Right lobe of liver (tissue), 6 donors: ENCODE measurements around the gene UVRAG. TPM values are rescaled to one million over a fixed set of nuclear protein-coding genes. Genes with fewer than 3 reads are reported as not detected.

Experiments
- ATAC-seq, 4 donors: fragments of 200-7000 bp; cut with Tn5 transposase; one replicate each; pipeline ENCODE4 v1.9.1; 2020; ENCODE audit warnings: mild to moderate bottlenecking in 4 of 4, moderate library complexity in 4 of 4
- DNase-seq, 3 donors: peaks; one replicate each; pipeline ENCODE4 v3.0.0-alpha.2; 2020
- H3K27ac ChIP-seq, 3 donors: fragments of 200-600 bp; one replicate each; pipeline ENCODE4 v1.8.0; 2022
- H3K27me3 ChIP-seq, 2 donors: fragments of 200-600 bp; one replicate each; pipeline ENCODE4 v1.8.0; 2022
- H3K36me3 ChIP-seq, 4 donors: fragments of 200-600 bp; sonication (generic) in 1 of 4; one replicate each; pipeline versions ENCODE4 v1.5.1 to v1.8.0; 2017 to 2022; ENCODE audit warnings: control low read depth in 1 of 4
- H3K4me1 ChIP-seq, 4 donors: fragments of 200-600 bp; sonication (generic) in 1 of 4; one replicate each; pipeline versions ENCODE4 v1.5.1 to v1.8.0; 2017 to 2022; ENCODE audit warnings: control low read depth in 1 of 4
- H3K4me3 ChIP-seq, 3 donors: fragments of 200-600 bp; one replicate each; pipeline ENCODE4 v1.8.0; 2022
- H3K9me3 ChIP-seq, 4 donors: fragments of 200-600 bp; sonication (generic) in 1 of 4; one replicate each; pipeline versions ENCODE4 v1.5.1 to v1.8.0; 2017 to 2022; ENCODE audit warnings: control low read depth in 1 of 4
- POLR2A ChIP-seq: fragments of 450-650 bp; IDR thresholded peaks from one replicate; pipeline ENCODE4 v1.6.1; 2017; ENCODE audit warnings: antibody characterized with exemption, mild to moderate bottlenecking
- WGBS: methylation state at CpG from one replicate; pipeline ENCODE4 v1.1.6; 2018; ENCODE audit warnings: low coverage, low lambda C conversion rate; ENCODE audit not compliant: insufficient coverage; ENCODE audit errors: missing lambda C conversion rate; 5-methylcytosine and 5-hydroxymethylcytosine counted together
- intact Hi-C, 2 donors: fragments of 100-400 bp; cut with DNase I; formaldehyde crosslinking; loops; one replicate each; pipeline versions ENCODE4 v1.11.2 to v1.14.1; 2022
- total RNA-seq, 6 experiments: library from RNA; depleted of rRNA in 2 of 6; stranded (reverse); fragments of >200 nt in 2 of 6; fragmentation: NEBNext Ultra II Directional in 3 of 6; extraction: Animal tissue kit (Norgen Biotek cat#: 25700) in 3 of 6; gene quantifications; one replicate each; pipeline versions ENCODE4 v1.1.0 to v1.2.4, GENCODE V29; 2016 to 2023
- TF ChIP-seq, protein P1 (sequence below), 4 donors: fragments of 200-600 bp in 3 of 4; fragments of 450-650 bp in 1 of 4; IDR thresholded peaks; one replicate each; pipeline versions ENCODE4 v1.5.1 to v1.8.0; 2016 to 2022; ENCODE audit warnings: antibody characterized with exemption in 4 of 4, mild to moderate bottlenecking in 2 of 4
- donor health status: DM: no; HTN: yes; CAD: no.
- donor health status: DM: no; HTN: no; CAD: no.
- donor health status: DM: no; HTN: no; CAD: no.
- donor health status: DM: no; HTN: yes; CAD: no.
- donor health status: DM: no; HTN: yes; CAD: no.

UVRAG gene
- total RNA-seq, 6 experiments from 2014 or later: 8.8 to 12.6 (median 10.3) TPM

DNA sequence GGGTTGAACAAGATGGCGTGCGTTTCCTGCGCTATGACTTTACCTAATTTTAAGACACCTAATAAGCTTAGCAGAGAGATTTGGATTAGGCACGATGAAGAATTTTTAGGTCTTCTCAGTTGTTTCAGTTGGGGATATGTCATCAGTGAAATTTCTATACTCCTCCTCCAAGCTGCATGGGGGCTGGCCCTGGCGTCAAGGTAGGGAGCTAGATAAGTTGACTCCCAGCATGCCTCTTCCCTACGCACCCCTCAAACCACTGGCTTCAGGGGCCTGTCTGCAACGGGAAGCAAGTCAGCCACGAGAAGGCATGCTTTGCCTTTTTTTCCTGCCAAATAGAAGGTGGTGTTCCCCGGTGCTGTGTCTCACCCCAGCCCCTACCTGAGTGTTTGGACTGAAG, 33.2 kb upstream of the UVRAG start:
- ATAC-seq (no peak), DNase-seq (peak in 1 of 3 donors; percentile 30)
- no peak overlapping the region for H3K27ac ChIP-seq
- no peak overlapping the region for H3K4me3 ChIP-seq
- H3K27me3 ChIP-seq: no peaks in the 10 kb centered on the region
- 97% methylated on average over 4 of the region's 9 CpGs for WGBS
- peaks cover 0 to 4% (median 2%) of the 10 kb centered on the region in 4 donors for H3K36me3 ChIP-seq
- H3K4me1 ChIP-seq: peaks cover 0 to 82% (median 40%) of the 10 kb centered on the region in 4 donors
- no peaks in the 10 kb centered on the region for H3K9me3 ChIP-seq
- TF ChIP-seq POLR2A: no peak
- intact Hi-C loops: no loop called here

DNA sequence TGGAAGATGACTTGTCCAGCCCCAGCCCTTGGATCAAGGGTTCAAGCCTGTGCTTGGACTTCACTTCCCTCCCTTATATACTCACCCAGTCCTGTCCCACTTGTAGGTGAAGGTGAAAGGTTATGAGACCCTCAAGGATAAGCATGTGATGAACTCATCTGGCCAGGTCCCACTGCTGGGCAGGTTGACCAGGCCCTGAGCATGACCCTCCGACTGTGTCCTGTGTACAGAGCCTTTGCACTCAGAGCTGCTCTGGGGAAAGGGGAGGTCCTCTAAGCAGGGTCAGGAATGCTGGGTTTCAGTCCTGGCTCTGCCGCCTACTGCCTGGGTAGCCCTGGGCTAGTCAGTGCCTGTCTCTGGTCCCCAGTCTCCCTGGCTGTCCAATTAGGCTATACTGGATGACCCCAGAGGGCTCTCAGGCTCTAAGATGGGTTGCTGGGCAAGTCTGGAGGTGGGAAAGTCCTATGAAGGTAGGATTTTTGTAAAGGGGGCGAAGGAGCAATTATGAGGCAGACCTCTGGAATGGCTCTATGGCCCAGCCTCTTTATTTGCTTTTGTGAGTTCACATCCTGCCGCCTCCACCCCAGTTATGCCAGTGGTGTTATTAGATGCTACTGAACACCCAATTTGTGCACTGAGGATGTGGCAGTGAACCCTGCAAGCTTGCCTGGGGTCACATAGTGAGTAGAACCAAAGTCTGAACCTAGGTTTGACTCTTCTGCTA, 32.3 kb upstream of the UVRAG start:
- TF ChIP-seq, protein P1, sequence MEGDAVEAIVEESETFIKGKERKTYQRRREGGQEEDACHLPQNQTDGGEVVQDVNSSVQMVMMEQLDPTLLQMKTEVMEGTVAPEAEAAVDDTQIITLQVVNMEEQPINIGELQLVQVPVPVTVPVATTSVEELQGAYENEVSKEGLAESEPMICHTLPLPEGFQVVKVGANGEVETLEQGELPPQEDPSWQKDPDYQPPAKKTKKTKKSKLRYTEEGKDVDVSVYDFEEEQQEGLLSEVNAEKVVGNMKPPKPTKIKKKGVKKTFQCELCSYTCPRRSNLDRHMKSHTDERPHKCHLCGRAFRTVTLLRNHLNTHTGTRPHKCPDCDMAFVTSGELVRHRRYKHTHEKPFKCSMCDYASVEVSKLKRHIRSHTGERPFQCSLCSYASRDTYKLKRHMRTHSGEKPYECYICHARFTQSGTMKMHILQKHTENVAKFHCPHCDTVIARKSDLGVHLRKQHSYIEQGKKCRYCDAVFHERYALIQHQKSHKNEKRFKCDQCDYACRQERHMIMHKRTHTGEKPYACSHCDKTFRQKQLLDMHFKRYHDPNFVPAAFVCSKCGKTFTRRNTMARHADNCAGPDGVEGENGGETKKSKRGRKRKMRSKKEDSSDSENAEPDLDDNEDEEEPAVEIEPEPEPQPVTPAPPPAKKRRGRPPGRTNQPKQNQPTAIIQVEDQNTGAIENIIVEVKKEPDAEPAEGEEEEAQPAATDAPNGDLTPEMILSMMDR (IDR thresholded peaks at IDR 0.05): no peak
- TF ChIP-seq POLR2A: no peak
- intact Hi-C loops: no loop called here
- H3K36me3 ChIP-seq: peaks cover 0 to 9% (median 2%) of the 10 kb centered on the region in 4 donors
- H3K9me3 ChIP-seq: no peaks in the 10 kb centered on the region
- H3K4me3 ChIP-seq: no peak overlapping the region
- ATAC-seq: peak; percentile 60 to 69 (median 68)
- H3K4me1 ChIP-seq: peaks cover 0 to 87% (median 40%) of the 10 kb centered on the region in 4 donors
- no peaks in the 10 kb centered on the region for H3K27me3 ChIP-seq
- WGBS: 35% methylated on average over 2 of the region's 4 CpGs
- peak overlapping the region in 2 of 3 donors; percentile 25 to 70 for H3K27ac ChIP-seq
- peak; percentile 45 to 76 (median 74) for DNase-seq

DNA sequence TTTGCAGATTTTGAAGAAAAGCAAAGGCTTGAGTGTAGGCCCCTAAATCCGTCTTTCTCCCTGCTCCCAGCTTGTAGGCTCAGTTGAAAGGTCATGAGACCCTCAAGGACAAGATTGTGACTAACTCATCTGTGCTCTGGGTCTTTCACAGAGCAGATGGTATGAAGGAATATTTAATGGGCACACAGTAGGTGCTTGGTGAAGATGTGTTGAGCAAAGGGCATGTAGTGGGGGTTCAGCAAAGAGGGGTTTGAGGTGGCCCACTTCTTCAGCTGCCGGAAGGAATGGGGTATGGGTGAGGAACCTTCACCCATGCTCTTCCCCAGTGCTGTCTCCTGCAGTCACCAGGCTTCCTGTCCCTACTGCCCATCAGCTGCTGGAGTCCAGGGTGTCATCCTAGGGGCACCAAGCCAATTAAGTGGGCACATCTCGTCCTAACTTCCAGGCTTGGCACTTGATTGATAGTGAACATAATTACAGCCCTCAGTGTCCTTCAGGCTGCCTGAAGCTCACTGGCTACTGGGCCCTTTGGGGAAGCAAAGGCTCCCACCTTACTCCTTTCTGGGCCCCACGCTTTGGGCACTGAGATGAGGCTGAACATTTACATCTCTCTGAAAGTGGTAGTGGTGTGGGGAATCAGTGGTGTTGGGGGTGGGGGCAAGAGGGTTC, 31.5 kb upstream of the UVRAG start:
- TF ChIP-seq, protein P1 (IDR thresholded peaks at IDR 0.05): no peak
- no peak for TF ChIP-seq POLR2A
- Histone ChIP-seq H3K4me3 (no peak overlapping the region), H3K36me3 (peaks cover 0 to 13% (median 4%) of the 10 kb centered on the region in 4 donors), H3K4me1 (peaks cover 0 to 88% (median 38%) of the 10 kb centered on the region in 4 donors), H3K9me3 (no peaks in the 10 kb centered on the region), H3K27ac (peak overlapping the region in 2 of 3 donors; percentile 24 to 70), H3K27me3 (no peaks in the 10 kb centered on the region)
- peak in 2 of 3 donors; percentile 62 to 78 for DNase-seq
- peak; percentile 18 to 59 (median 40) for ATAC-seq
- intact Hi-C loops: no loop called here
- 54% methylated on average over 4 of the region's 4 CpGs for WGBS

DNA sequence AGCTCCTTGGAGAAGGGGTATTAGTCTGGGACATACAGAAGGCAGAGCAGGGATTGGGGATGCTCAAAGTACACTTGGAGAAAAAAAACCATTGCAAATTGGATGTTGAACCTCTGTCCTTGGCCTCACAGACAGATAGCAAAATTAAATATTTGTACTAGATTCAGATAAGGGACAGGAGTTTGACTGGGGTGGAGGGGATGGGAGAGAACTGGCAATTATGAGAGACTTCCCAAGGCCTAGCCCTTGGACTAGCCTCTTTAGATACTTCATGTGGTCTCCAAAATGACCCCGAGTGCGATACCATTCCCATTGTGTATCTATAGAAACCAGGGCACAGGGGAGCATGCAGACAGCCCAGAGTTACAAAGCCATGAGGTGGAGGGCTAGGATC, 30.9 kb upstream of the UVRAG start:
- no peak overlapping the region for H3K4me3 ChIP-seq
- DNase-seq (no peak), ATAC-seq (peak; percentile 55 to 69 (median 59))
- H3K27me3 ChIP-seq: no peaks in the 10 kb centered on the region
- 32% methylated on average over 2 of the region's 2 CpGs for WGBS
- TF ChIP-seq, protein P1 (IDR thresholded peaks at IDR 0.05): no peak
- TF ChIP-seq POLR2A: no peak
- H3K9me3 ChIP-seq: no peaks in the 10 kb centered on the region
- H3K27ac ChIP-seq: peak overlapping the region in 2 of 3 donors; percentile 19 to 70
- intact Hi-C loops: no loop called here
- peaks cover 0 to 13% (median 6%) of the 10 kb centered on the region in 4 donors for H3K36me3 ChIP-seq
- H3K4me1 ChIP-seq: peaks cover 0 to 88% (median 37%) of the 10 kb centered on the region in 4 donors

DNA sequence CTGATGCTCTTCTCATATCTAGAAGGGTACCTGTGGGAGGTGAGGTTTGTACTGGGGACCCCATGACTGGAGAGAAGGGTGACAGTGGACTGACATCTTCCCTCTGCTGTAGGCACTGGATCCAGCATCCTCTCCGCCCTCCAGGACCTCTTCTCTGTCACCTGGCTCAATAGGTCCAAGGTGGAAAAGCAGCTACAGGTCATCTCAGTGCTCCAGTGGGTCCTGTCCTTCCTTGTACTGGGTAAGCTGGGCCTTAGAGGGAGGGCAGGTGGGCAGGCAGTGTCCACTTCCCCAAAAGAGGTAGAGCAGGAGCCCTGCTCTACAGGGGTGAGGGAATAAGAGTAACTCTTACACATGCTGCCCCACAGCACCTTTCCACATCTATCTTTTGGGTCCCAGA, 30.5 kb upstream of the UVRAG start:
- TF ChIP-seq, protein P1 (IDR thresholded peaks at IDR 0.05): no peak
- TF ChIP-seq POLR2A: no peak
- H3K9me3 ChIP-seq: no peaks in the 10 kb centered on the region
- ATAC-seq (no peak), DNase-seq (peak in 1 of 3 donors; percentile 24)
- peak overlapping the region in 2 of 3 donors; percentile 19 to 70 for H3K27ac ChIP-seq
- peaks cover 0 to 14% (median 6%) of the 10 kb centered on the region in 4 donors for H3K36me3 ChIP-seq
- intact Hi-C loops: no loop called here
- peaks cover 0 to 88% (median 35%) of the 10 kb centered on the region in 4 donors for H3K4me1 ChIP-seq
- H3K27me3 ChIP-seq: no peaks in the 10 kb centered on the region
- WGBS: no CpG with 5 or more reads among the region's 1 CpG
- H3K4me3 ChIP-seq: no peak overlapping the region
